Measurements from ENCODE around the gene PIWIL4.
"Not testable (repeated sequence)": the region's sequence is repeated elsewhere in the genome, so short reads cannot be mapped to it uniquely, and the experiment has no call there.

The PIWIL4 gene

DNA sequence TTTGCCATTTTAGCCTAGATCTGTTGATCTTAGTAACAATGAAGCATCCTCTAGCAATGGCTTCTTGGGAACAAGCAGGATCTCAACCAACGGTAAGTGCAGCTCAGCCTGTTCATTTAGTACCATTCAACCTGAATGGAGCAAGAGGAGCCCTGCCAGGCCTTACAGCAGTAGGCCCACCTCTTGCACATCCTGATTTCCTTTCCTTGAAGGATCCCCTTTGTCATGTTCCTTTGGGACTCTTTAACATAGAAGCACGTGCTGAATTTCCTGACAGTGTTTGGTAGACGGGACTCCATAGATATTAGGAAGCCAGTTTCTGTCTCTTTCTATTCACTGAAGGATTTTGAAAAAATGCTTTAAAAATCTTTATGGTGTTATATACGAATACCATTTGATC lies 1.5 kb downstream of the PIWIL4 start:
- POLR2A ChIA-PET, result no interaction called here
- Histone ChIP-seq H3K9me3 (ENCODE audit: control insufficient read depth, insufficient read depth, low read depth, low read length) (no peaks in the 10 kb centered on the region), H3K4me3 (ENCODE audit: low read depth, low read length) (no peak overlapping the region), H3K36me3 (ENCODE audit: control insufficient read depth in 2 of 2, insufficient read depth in 1 of 2, low read length in 2 of 2) (no peaks in the 10 kb centered on the region), H3K27ac (ENCODE audit: extremely low read depth, low read depth, low read length) (no peak overlapping the region), H3K4me1 (ENCODE audit: control insufficient read depth, insufficient read depth, low read length) (no peaks in the 10 kb centered on the region)
- CTCF ChIA-PET, result no interaction called here
- TF ChIP-seq ZNF837 (tag by site-specific recombination; IDR thresholded peaks at IDR 0.05) (no peak), ZNF768 (tag by site-specific recombination; IDR thresholded peaks at IDR 0.05) (no peak), ZNF184 (tag by site-specific recombination; IDR thresholded peaks at IDR 0.05) (no peak), GLIS2 (tag by site-specific recombination; IDR thresholded peaks at IDR 0.05) (no peak), YY1 (tag by site-specific recombination; IDR thresholded peaks at IDR 0.05) (no peak)

DNA sequence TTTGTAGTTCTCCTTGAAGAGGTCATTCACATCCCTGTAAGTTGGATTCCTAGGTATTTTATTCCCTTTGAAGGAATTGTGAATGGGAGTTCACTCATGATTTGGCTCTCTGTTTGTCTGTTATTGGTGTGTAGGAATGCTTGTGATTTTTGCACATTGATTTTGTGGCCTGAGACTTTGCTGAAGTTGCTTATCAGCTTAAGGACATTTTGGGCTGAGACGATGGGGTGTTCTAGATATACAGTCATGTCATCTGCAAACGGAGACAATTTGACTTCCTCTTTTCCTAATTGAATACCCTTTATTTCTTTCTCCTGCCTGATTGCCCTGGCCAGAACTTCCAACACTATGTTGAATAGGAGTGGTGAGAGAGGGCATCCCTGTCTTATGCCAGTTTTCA lies 5.8 kb downstream of the PIWIL4 start:
- H3K4me3 ChIP-seq (ENCODE audit: low read depth, low read length); H3K27ac ChIP-seq (ENCODE audit: extremely low read depth, low read depth, low read length); H3K4me1 ChIP-seq (ENCODE audit: control insufficient read depth, insufficient read depth, low read length); CTCF ChIA-PET; H3K9me3 ChIP-seq (ENCODE audit: control insufficient read depth, insufficient read depth, low read depth, low read length); H3K36me3 ChIP-seq (ENCODE audit: control insufficient read depth in 2 of 2, insufficient read depth in 1 of 2, low read length in 2 of 2); POLR2A ChIA-PET: not testable (repeated sequence)

DNA sequence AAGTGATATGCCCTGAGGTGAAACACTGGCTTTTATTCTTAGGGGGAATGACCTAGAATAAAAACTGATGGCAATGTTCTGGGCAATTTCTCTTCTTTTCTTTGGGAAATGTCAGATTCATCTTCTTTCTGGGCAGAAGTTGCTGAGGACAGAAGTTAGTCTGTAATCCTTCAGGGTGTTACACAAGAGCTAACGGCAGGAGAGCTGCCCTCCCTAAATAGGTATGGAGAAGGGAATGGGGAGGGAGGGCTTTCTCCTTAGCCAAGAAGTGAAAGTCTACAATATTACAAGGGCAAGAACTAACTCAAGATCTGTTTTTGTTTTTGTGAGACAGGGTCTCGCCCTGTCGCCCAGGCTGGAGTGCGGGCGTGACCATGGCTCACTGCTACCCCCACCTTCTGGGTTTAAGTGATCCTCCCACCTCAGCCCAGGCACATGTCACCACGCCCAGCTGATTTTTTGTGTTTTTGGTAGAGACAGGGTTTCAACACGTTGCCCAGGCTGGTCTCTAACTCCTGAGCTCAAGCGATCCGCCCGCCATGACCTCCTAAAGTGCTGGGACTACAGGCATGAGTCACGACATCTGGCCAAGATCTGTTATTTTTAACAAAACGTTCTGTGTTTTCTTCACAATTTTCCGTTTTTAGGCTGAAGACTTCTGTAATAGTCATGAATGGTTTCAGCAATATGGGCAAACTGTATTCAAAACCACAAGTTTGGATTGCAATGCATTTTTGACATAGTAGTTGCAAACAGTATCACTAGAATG lies 7.2 kb downstream of the PIWIL4 start:
- Histone ChIP-seq H3K4me1 (ENCODE audit: control insufficient read depth, insufficient read depth, low read length) (no peaks in the 10 kb centered on the region), H3K9me3 (ENCODE audit: control insufficient read depth, insufficient read depth, low read depth, low read length) (no peaks in the 10 kb centered on the region), H3K36me3 (ENCODE audit: control insufficient read depth in 2 of 2, insufficient read depth in 1 of 2, low read length in 2 of 2) (no peaks in the 10 kb centered on the region), H3K27ac (ENCODE audit: extremely low read depth, low read depth, low read length) (no peak overlapping the region), H3K4me3 (ENCODE audit: low read depth, low read length) (no peak overlapping the region)
- TF ChIP-seq KLF1 (tag by site-specific recombination; IDR thresholded peaks at IDR 0.05) (peak; percentile 36; the same call in 1 of the 2 replicates), ZNF843 (tag by site-specific recombination; IDR thresholded peaks at IDR 0.05) (no peak)
- ChIA-PET POLR2A (no interaction called here), CTCF (no interaction called here)

DNA sequence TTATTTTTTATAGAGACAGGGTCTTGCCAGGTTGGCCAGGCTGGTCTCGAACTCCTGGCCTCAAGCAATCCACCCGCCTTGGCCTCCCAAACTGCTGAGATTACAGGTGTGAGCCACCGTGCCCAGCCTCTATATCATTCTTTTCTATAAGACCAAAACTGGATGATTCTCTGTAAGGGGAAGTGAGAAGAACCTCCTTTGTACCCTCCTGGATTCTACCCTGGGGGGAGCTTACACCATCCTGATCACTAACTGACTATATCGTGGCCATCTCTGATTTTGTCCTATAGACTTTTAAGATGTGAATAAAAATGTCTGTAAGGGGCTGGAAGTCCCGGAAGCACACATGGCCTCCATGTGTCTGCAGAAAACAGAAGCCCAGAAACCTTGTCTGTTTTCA lies 9.1 kb downstream of the PIWIL4 start:
- H3K4me1 ChIP-seq (ENCODE audit: control insufficient read depth, insufficient read depth, low read length), result no peaks in the 10 kb centered on the region
- H3K27ac ChIP-seq (ENCODE audit: extremely low read depth, low read depth, low read length), result no peak overlapping the region
- H3K36me3 ChIP-seq (ENCODE audit: control insufficient read depth in 2 of 2, insufficient read depth in 1 of 2, low read length in 2 of 2), result no peaks in the 10 kb centered on the region
- no peaks in the 10 kb centered on the region for H3K9me3 ChIP-seq (ENCODE audit: control insufficient read depth, insufficient read depth, low read depth, low read length)
- no peak overlapping the region for H3K4me3 ChIP-seq (ENCODE audit: low read depth, low read length)
- CTCF ChIA-PET, result no interaction called here
- POLR2A ChIA-PET, result no interaction called here
- TF ChIP-seq ZNF214 (tag by site-specific recombination; IDR thresholded peaks at IDR 0.05; ENCODE audit: borderline replicate concordance), result no peak
- TF ChIP-seq ZNF184 (tag by site-specific recombination; IDR thresholded peaks at IDR 0.05), result no peak
- TF ChIP-seq, protein P1, sequence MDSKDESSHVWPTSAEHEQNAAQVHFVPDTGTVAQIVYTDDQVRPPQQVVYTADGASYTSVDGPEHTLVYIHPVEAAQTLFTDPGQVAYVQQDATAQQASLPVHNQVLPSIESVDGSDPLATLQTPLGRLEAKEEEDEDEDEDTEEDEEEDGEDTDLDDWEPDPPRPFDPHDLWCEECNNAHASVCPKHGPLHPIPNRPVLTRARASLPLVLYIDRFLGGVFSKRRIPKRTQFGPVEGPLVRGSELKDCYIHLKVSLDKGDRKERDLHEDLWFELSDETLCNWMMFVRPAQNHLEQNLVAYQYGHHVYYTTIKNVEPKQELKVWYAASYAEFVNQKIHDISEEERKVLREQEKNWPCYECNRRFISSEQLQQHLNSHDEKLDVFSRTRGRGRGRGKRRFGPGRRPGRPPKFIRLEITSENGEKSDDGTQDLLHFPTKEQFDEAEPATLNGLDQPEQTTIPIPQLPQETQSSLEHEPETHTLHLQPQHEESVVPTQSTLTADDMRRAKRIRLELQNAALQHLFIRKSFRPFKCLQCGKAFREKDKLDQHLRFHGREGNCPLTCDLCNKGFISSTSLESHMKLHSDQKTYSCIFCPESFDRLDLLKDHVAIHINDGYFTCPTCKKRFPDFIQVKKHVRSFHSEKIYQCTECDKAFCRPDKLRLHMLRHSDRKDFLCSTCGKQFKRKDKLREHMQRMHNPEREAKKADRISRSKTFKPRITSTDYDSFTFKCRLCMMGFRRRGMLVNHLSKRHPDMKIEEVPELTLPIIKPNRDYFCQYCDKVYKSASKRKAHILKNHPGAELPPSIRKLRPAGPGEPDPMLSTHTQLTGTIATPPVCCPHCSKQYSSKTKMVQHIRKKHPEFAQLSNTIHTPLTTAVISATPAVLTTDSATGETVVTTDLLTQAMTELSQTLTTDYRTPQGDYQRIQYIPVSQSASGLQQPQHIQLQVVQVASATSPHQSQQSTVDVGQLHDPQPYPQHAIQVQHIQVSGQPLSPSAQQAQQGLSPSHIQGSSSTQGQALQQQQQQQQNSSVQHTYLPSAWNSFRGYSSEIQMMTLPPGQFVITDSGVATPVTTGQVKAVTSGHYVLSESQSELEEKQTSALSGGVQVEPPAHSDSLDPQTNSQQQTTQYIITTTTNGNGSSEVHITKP (tag by site-specific recombination; IDR thresholded peaks at IDR 0.05), result no peak
- no peak for TF ChIP-seq ZNF223 (tag by site-specific recombination; IDR thresholded peaks at IDR 0.05)
- TF ChIP-seq ZNF404 (tag by site-specific recombination; IDR thresholded peaks at IDR 0.05), result no peak
- TF ChIP-seq, protein P2, sequence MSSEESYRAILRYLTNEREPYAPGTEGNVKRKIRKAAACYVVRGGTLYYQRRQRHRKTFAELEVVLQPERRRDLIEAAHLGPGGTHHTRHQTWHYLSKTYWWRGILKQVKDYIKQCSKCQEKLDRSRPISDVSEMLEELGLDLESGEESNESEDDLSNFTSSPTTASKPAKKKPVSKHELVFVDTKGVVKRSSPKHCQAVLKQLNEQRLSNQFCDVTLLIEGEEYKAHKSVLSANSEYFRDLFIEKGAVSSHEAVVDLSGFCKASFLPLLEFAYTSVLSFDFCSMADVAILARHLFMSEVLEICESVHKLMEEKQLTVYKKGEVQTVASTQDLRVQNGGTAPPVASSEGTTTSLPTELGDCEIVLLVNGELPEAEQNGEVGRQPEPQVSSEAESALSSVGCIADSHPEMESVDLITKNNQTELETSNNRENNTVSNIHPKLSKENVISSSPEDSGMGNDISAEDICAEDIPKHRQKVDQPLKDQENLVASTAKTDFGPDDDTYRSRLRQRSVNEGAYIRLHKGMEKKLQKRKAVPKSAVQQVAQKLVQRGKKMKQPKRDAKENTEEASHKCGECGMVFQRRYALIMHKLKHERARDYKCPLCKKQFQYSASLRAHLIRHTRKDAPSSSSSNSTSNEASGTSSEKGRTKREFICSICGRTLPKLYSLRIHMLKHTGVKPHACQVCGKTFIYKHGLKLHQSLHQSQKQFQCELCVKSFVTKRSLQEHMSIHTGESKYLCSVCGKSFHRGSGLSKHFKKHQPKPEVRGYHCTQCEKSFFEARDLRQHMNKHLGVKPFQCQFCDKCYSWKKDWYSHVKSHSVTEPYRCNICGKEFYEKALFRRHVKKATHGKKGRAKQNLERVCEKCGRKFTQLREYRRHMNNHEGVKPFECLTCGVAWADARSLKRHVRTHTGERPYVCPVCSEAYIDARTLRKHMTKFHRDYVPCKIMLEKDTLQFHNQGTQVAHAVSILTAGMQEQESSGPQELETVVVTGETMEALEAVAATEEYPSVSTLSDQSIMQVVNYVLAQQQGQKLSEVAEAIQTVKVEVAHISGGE (tag by site-specific recombination; conservative IDR thresholded peaks at IDR 0.05; ENCODE audit: low read depth), result no peak
- TF ChIP-seq, protein P3, sequence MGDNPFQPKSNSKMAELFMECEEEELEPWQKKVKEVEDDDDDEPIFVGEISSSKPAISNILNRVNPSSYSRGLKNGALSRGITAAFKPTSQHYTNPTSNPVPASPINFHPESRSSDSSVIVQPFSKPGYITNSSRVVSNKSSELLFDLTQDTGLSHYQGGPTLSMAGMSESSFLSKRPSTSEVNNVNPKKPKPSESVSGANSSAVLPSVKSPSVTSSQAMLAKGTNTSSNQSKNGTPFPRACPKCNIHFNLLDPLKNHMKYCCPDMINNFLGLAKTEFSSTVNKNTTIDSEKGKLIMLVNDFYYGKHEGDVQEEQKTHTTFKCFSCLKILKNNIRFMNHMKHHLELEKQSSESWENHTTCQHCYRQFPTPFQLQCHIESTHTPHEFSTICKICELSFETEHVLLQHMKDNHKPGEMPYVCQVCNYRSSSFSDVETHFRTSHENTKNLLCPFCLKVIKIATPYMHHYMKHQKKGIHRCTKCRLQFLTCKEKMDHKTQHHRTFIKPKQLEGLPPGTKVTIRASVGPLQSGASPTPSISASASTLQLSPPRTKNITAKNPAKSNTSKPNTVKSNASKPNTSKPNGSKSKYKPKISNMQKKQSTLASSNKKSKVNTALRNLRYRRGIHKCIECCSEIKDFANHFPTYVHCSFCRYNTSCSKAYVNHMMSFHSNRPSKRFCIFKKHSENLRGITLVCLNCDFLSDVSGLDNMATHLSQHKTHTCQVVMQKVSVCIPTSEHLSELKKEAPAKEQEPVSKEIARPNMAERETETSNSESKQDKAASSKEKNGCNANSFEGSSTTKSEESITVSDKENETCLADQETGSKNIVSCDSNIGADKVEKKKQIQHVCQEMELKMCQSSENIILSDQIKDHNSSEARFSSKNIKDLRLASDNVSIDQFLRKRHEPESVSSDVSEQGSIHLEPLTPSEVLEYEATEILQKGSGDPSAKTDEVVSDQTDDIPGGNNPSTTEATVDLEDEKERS (tag by site-specific recombination; IDR thresholded peaks at IDR 0.05), result no peak
- no peak for TF ChIP-seq SP2 (tag by site-specific recombination; IDR thresholded peaks at IDR 0.05)
- TF ChIP-seq TCF7L2 (IDR thresholded peaks at IDR 0.05; ENCODE audit: borderline replicate concordance, low read depth, low read length), result no peak
- TF ChIP-seq ZNF610 (tag by site-specific recombination; IDR thresholded peaks at IDR 0.05; ENCODE audit: borderline replicate concordance), result no peak
